H1 (cell line): ENCODE results near the gene NAT8L. TPM values are rescaled to one million over a fixed set of nuclear protein-coding genes. Genes with fewer than 3 reads are reported as not detected.
A peak's percentile ranks its signal among the peaks of the same experiment; 100 is the strongest.

ENCODE experiments used
- CTCF ChIA-PET: fragments of 300-600 bp; sonication (Branson Sonifier 250); formaldehyde crosslinking; loops from one replicate; lab custom pipeline; 2021; ENCODE audit not compliant: partially characterized antibody; lab: Charles Lee
- POLR2A ChIA-PET: fragments of 300-600 bp; sonication (Branson Sonifier 250); formaldehyde crosslinking; loops from one replicate; lab custom pipeline; 2021; ENCODE audit warnings: inconsistent platforms; ENCODE audit not compliant: partially characterized antibody; lab: Charles Lee
- DNase-seq, 2 experiments: peaks; one replicate each; pipeline versions ENCODE4 v3.0.0 to v3.0.0-alpha.2; 2010 to 2022; ENCODE audit warnings: low spot score in 2 of 2, low read depth in 1 of 2, mixed read lengths in 1 of 2
- FAIRE-seq: peaks from 2 replicates; lab custom pipeline; 2011; peaks lifted over from hg19 to GRCh38; lab: Jason Lieb, UNC
- H2AFZ ChIP-seq: 2 replicates; pipeline ENCODE4 v1.8.1; 2012; ENCODE audit warnings: low read length, inconsistent platforms
- H2AK5ac ChIP-seq: 2 replicates; pipeline ENCODE4 v1.6.1; 2013; ENCODE audit warnings: low read depth, low read length
- H2BK120ac ChIP-seq: replicated peaks from 2 replicates; pipeline ENCODE3; 2013; ENCODE audit warnings: low read depth, low read length, inconsistent platforms
- H2BK12ac ChIP-seq: 2 replicates; pipeline ENCODE4 v1.6.1; 2013; ENCODE audit warnings: low read depth, low read length
- H2BK15ac ChIP-seq: 2 replicates; pipeline ENCODE4 v1.6.1; 2013; ENCODE audit warnings: low read length
- H2BK20ac ChIP-seq: 2 replicates; pipeline ENCODE4 v1.6.1; 2013; ENCODE audit warnings: low read length
- H2BK5ac ChIP-seq: 2 replicates; pipeline ENCODE4 v1.6.1; 2013; ENCODE audit warnings: low read depth, low read length
- H3K14ac ChIP-seq: 2 replicates; pipeline ENCODE4 v1.6.1; 2013; ENCODE audit warnings: inconsistent platforms; ENCODE audit not compliant: insufficient read length
- H3K18ac ChIP-seq: 2 replicates; pipeline ENCODE4 v1.6.1; 2013; ENCODE audit warnings: low read length; ENCODE audit errors: extremely low read depth
- H3K23ac ChIP-seq: 2 replicates; pipeline ENCODE4 v1.6.1; 2013; ENCODE audit warnings: inconsistent platforms; ENCODE audit not compliant: insufficient read length
- H3K23me2 ChIP-seq: 2 replicates; pipeline ENCODE4 v1.6.1; 2013; ENCODE audit warnings: low read depth, low read length
- H3K27ac ChIP-seq: 2 replicates; pipeline ENCODE4 v1.6.1; 2011; ENCODE audit warnings: low read depth, low read length, inconsistent platforms
- H3K27me3 ChIP-seq, 4 experiments: replicated peaks in 1 of 4; 1 replicate in 1 of 4; 2 replicates in 3 of 4; pipeline versions ENCODE4 v1.6.1 to v1.8.1; 2011 to 2013; ENCODE audit warnings: low read length in 3 of 4, mild to moderate bottlenecking in 3 of 4, inconsistent platforms in 2 of 4, mixed read lengths in 2 of 4, moderate library complexity in 1 of 4; ENCODE audit not compliant: control insufficient read depth in 3 of 4, insufficient read depth in 3 of 4; ENCODE audit errors: extremely low read depth in 1 of 4
- H3K36me3 ChIP-seq, 4 experiments: 2 replicates each; pipeline versions ENCODE4 v1.6.1 to v1.8.1; 2011 to 2013; ENCODE audit warnings: mild to moderate bottlenecking in 4 of 4, low read length in 3 of 4, moderate library complexity in 2 of 4, control low read depth in 1 of 4, inconsistent platforms in 1 of 4; ENCODE audit not compliant: insufficient read depth in 4 of 4, control insufficient read depth in 2 of 4
- H3K4ac ChIP-seq: replicated peaks from 2 replicates; pipeline ENCODE3; 2013; ENCODE audit warnings: low read length, low read depth, mixed read lengths, inconsistent platforms; ENCODE audit not compliant: insufficient read length
- H3K4me1 ChIP-seq, 4 experiments: replicated peaks in 1 of 4; 1 replicate in 1 of 4; 2 replicates in 3 of 4; pipeline versions ENCODE4 v1.6.1 to v1.8.1; 2011 to 2013; ENCODE audit warnings: low read length in 3 of 4, inconsistent platforms in 2 of 4, mixed read lengths in 1 of 4; ENCODE audit not compliant: insufficient read depth in 4 of 4, control insufficient read depth in 3 of 4
- H3K4me2 ChIP-seq, 2 experiments: 2 replicates each; pipeline versions ENCODE4 v1.6.1 to v1.8.1; 2011 to 2013; ENCODE audit warnings: low read depth in 2 of 2, low read length in 2 of 2, control low read depth in 1 of 2, inconsistent platforms in 1 of 2, mild to moderate bottlenecking in 1 of 2; ENCODE audit not compliant: insufficient read depth in 1 of 2
- H3K4me3 ChIP-seq, 4 experiments: fragments of 200-600, 300-600 bp in 1 of 4; sonication (generic), shearing (Covaris generic), sonication (Bioruptor Twin) in 1 of 4; 2 replicates each; pipeline versions ENCODE4 v1.5.1 to v1.8.1; 2011 to 2016; ENCODE audit warnings: low read length in 4 of 4, low read depth in 3 of 4, control low read depth in 2 of 4, inconsistent platforms in 2 of 4, mild to moderate bottlenecking in 2 of 4, mixed read lengths in 1 of 4, moderate library complexity in 1 of 4; ENCODE audit not compliant: insufficient read depth in 2 of 4; ENCODE audit errors: extremely low read depth in 1 of 4
- H3K56ac ChIP-seq: replicated peaks from 2 replicates; pipeline ENCODE3; 2013; ENCODE audit warnings: low read depth, mild to moderate bottlenecking, mixed read lengths, low read length, inconsistent platforms; ENCODE audit not compliant: insufficient read length
- H3K79me1 ChIP-seq: 2 replicates; pipeline ENCODE4 v1.6.1; 2013; ENCODE audit warnings: low read depth, low read length, control low read depth
- H3K79me2 ChIP-seq, 2 experiments: 2 replicates each; pipeline versions ENCODE4 v1.6.1 to v1.8.1; 2012 to 2013; ENCODE audit warnings: low read length in 2 of 2, mild to moderate bottlenecking in 2 of 2, inconsistent platforms in 1 of 2; ENCODE audit not compliant: insufficient read depth in 2 of 2, control insufficient read depth in 1 of 2
- H3K9ac ChIP-seq, 4 experiments: replicated peaks in 1 of 4; 1 replicate in 1 of 4; 2 replicates in 3 of 4; pipeline versions ENCODE4 v1.6.1 to v1.8.1; 2011 to 2013; ENCODE audit warnings: low read depth in 3 of 4, low read length in 3 of 4, control low read depth in 2 of 4, mild to moderate bottlenecking in 2 of 4, moderate library complexity in 2 of 4, inconsistent platforms in 1 of 4; ENCODE audit errors: extremely low read depth in 1 of 4
- H3K9me3 ChIP-seq, 2 experiments: 2 replicates each; pipeline versions ENCODE4 v1.6.1 to v1.8.1; 2012 to 2013; ENCODE audit warnings: mild to moderate bottlenecking in 2 of 2, moderate library complexity in 2 of 2, control low read depth in 1 of 2, inconsistent platforms in 1 of 2, low read depth in 1 of 2, low read length in 1 of 2, mixed read lengths in 1 of 2; ENCODE audit not compliant: insufficient read depth in 2 of 2
- H4K20me1 ChIP-seq, 2 experiments: replicated peaks in 1 of 2; 2 replicates each; pipeline versions ENCODE3 to v1.8.1; 2011 to 2013; ENCODE audit warnings: inconsistent platforms in 2 of 2, low read length in 2 of 2, mild to moderate bottlenecking in 1 of 2; ENCODE audit not compliant: insufficient read depth in 2 of 2, control insufficient read depth in 1 of 2
- H4K5ac ChIP-seq: 2 replicates; pipeline ENCODE4 v1.6.1; 2013; ENCODE audit warnings: low read length, low read depth, mixed read lengths, inconsistent platforms; ENCODE audit not compliant: insufficient read length
- H4K8ac ChIP-seq: 2 replicates; pipeline ENCODE4 v1.8.0; 2013; ENCODE audit warnings: mild to moderate bottlenecking, moderate library complexity, low read length, inconsistent platforms; ENCODE audit not compliant: insufficient read depth; ENCODE audit errors: extremely low read depth
- H4K91ac ChIP-seq: replicated peaks from 2 replicates; pipeline ENCODE3; 2013; ENCODE audit warnings: low read length, mixed read lengths, inconsistent platforms; ENCODE audit not compliant: insufficient read length
- PHF8 ChIP-seq: fragments of 200-600 bp; sonication (generic); conservative IDR thresholded peaks from 2 replicates; pipeline ENCODE4 v1.7.1; 2012; ENCODE audit warnings: low read depth, mild to moderate bottlenecking, inconsistent platforms, low read length, moderate library complexity
- RAD21 ChIP-seq, 2 experiments: IDR thresholded peaks in 1 of 2; conservative IDR thresholded peaks in 1 of 2; 2 replicates each; pipeline ENCODE4 v1.6.1; 2011; ENCODE audit warnings: low read depth in 2 of 2, low read length in 2 of 2, improper control_type of control experiment in 1 of 2, inconsistent platforms in 1 of 2, mild to moderate bottlenecking in 1 of 2, moderate library complexity in 1 of 2
- RFX5 ChIP-seq: IDR thresholded peaks from 2 replicates; pipeline ENCODE4 v1.6.1; 2011; ENCODE audit warnings: low read depth, low read length, improper control_type of control experiment, borderline replicate concordance
- SAP30 ChIP-seq: fragments of 300-600 bp; sonication (generic); IDR thresholded peaks from 2 replicates; pipeline ENCODE4 v1.7.1; 2012; ENCODE audit warnings: low read length, moderate library complexity, mild to moderate bottlenecking, inconsistent platforms; ENCODE audit not compliant: insufficient read depth, insufficient replicate concordance
- WGBS, 2 experiments: shearing (Covaris generic) in 1 of 2; methylation state at CpG; one replicate each; pipeline versions ENCODE4 v1.1.6 to v1.1.7; 2013 to 2015; ENCODE audit warnings: low lambda C conversion rate in 2 of 2, mixed read lengths in 2 of 2, inconsistent platforms in 1 of 2, low coverage in 1 of 2, missing lambda C conversion rate in 1 of 2; ENCODE audit not compliant: insufficient replicate concordance in 2 of 2, insufficient coverage in 1 of 2, insufficient read length in 1 of 2; ENCODE audit errors: extremely low coverage in 1 of 2, missing lambda C conversion rate in 1 of 2; 5-methylcytosine and 5-hydroxymethylcytosine counted together
- polyA plus RNA-seq, 7 experiments: library from polyadenylated mRNA; depleted of rRNA in 3 of 7; stranded (reverse) in 5 of 7; unstranded in 2 of 7; fragments of >200 nt in 5 of 7; fragments of 200-250 nt in 2 of 7; gene quantifications; 1 replicate in 5 of 7; 2 replicates in 1 of 7; 4 replicates in 1 of 7; pipeline versions ENCODE4 v1.2.1 to v1.2.3, GENCODE V29; 2011 to 2013; ENCODE audit warnings: missing spikeins in 2 of 7, mixed read lengths in 2 of 7
- total RNA-seq: library from RNA; stranded (reverse); fragmentation: NEBNext Ultra II Directional; extraction: Animal tissue kit (Norgen Biotek cat#: 25700); gene quantifications from 2 replicates; pipeline ENCODE4 v1.2.1, GENCODE V29; 2021
- TF ChIP-seq, protein P1 (sequence below): IDR thresholded peaks from 2 replicates; pipeline ENCODE4 v1.6.1; 2012; ENCODE audit warnings: low read length, inconsistent platforms

Gene NAT8L
- total and polyA plus RNA-seq, 2 of the 8 experiments (the other 6 are each of a cell fraction or from before 2014, with no cell fraction given): 10.8 TPM

DNA sequence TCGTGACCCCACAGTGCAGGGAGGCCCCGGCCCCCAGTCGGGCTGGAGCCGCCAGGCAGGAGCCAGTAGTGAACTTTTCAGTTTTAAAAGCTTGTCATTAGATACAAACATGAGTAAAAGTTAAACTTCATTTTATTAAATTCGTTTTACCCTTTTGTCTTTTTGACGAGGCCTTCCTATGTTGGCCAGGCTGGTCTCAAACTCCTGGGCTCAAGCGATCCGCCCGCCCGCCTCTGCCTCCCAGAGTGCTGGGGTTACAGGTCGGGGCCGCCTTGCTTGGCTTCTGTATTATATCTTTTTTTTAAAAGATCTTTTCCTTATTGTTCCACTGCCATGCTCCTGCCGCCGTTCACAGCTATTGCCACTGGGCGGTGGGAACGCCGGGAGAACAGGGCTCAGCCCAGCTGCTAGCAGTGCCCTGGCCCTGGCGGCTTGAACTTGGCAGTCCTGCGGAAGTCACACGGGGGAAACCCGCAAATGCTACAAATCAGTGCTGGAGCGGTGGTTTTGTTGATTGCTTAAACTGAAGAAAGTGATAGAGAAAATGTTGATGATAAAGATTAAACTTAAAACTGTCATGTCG, 49.4 kb upstream of the NAT8L start:
- Histone ChIP-seq H2BK120ac (no peak overlapping the region), H3K9ac (peak overlapping the region in 3 of 4 experiments; percentile 39 to 99 (median 96); a peak in 4 of 7 replicates), H3K4me1 (peaks cover 0 to 3% (median 0%) of the 10 kb centered on the region in 4 experiments; a peak in 2 of 7 replicates), H4K8ac (peak overlapping the region; percentile 100; the same call in 1 of the 2 replicates), H3K79me1 (peaks cover 14% of the 10 kb centered on the region), H3K23ac (no peak overlapping the region), H3K4me3 (peak overlapping the region; percentile 89 to 98 (median 94)), H3K27ac (peak overlapping the region; percentile 99; the same call in 1 of the 2 replicates), H2BK5ac (no peak overlapping the region), H4K91ac (no peak overlapping the region), H2AFZ (no peak overlapping the region), H3K4ac (no peak overlapping the region), H4K5ac (peak overlapping the region; percentile 55), H3K9me3 (no peaks in the 10 kb centered on the region), H2BK20ac (no peak overlapping the region), H3K23me2 (no peaks in the 10 kb centered on the region; the same call in 1 of the 2 replicates), H2BK12ac (no peak overlapping the region), H3K36me3 (peaks cover 0 to 5% (median under 1%) of the 10 kb centered on the region in 4 experiments; a peak in 2 of 8 replicates), H4K20me1 (peaks cover 10 to 17% of the 10 kb centered on the region in 2 experiments), H3K14ac (no peak overlapping the region), H3K4me2 (peak overlapping the region; percentile 40 to 71), H3K79me2 (peaks cover 22 to 36% of the 10 kb centered on the region in 2 experiments), H3K56ac (peak overlapping the region; percentile 30), H2AK5ac (no peak overlapping the region), H3K27me3 (peaks cover 0 to 3% (median 0%) of the 10 kb centered on the region in 4 experiments; a peak in 1 of 7 replicates), H2BK15ac (no peak overlapping the region), H3K18ac (0 out of 2 replicates have a peak overlapping the region, but pooled peaks have one; percentile 4)
- 11% methylated on average over 23 of the region's 23 CpGs; no CpG with 5 or more reads in 1 of the 2 experiments for WGBS, 2 experiments
- POLR2A ChIA-PET: interaction anchor here (0.5 to 1.9 kb wide), 11 partner anchors 10 to 459 kb away, joined by 3 to 6 read pairs (median 3); partner anchors contain the start of gene RNF4
- peak in 1 of 2 experiments; percentile 66 for DNase-seq
- CTCF ChIA-PET: interaction anchor here (0.7 to 2.4 kb wide), 5 partner anchors 14 to 90 kb away, joined by 3 to 9 read pairs (median 3); no protein-coding TSS in a partner anchor
- FAIRE-seq: no peak
- no peak for TF ChIP-seq RFX5
- TF ChIP-seq PHF8: no peak
- TF ChIP-seq SAP30: peak; percentile 24
- TF ChIP-seq RAD21 (IDR thresholded peaks at IDR 0.05 in 1 of 2, conservative IDR thresholded peaks at IDR 0.05 in 1 of 2; ENCODE audit: low read depth in 2 of 2, low read length in 2 of 2): peak; percentile 47 to 53
- TF ChIP-seq, protein P1, sequence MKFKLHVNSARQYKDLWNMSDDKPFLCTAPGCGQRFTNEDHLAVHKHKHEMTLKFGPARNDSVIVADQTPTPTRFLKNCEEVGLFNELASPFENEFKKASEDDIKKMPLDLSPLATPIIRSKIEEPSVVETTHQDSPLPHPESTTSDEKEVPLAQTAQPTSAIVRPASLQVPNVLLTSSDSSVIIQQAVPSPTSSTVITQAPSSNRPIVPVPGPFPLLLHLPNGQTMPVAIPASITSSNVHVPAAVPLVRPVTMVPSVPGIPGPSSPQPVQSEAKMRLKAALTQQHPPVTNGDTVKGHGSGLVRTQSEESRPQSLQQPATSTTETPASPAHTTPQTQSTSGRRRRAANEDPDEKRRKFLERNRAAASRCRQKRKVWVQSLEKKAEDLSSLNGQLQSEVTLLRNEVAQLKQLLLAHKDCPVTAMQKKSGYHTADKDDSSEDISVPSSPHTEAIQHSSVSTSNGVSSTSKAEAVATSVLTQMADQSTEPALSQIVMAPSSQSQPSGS: no peak
